SK-N-SH (cell line): ENCODE data around the gene RPL13. TPM values are rescaled to one million over a fixed set of nuclear protein-coding genes. Genes with fewer than 3 reads are reported as not detected.

Source experiments
- CTCF ChIA-PET: fragments of 300-600, 350-600 bp; formaldehyde crosslinking; extraction: SDS; loops from one replicate; lab custom pipeline; 2021; lab: Yijun Ruan, JAX
- POLR2A ChIA-PET: fragments of 350-600 bp; sonication (Branson Sonifier 250); formaldehyde crosslinking; extraction: SDS; loops from one replicate; lab custom pipeline; 2020; ENCODE audit warnings: antibody characterized with exemption, inconsistent platforms; lab: Yijun Ruan, JAX
- DNase-seq: peaks from one replicate; pipeline ENCODE4 v3.0.0; 2012
- H2AFZ ChIP-seq: fragments of 200-600 bp; sonication (generic); 2 replicates; pipeline ENCODE4 v1.8.1; 2016; ENCODE audit warnings: antibody characterized with exemption, mild to moderate bottlenecking, low read depth
- H3F3A ChIP-seq: fragments of 200-600 bp; sonication (generic); replicated peaks from 2 replicates; pipeline ENCODE3; 2016; ENCODE audit warnings: antibody characterized with exemption, mild to moderate bottlenecking; ENCODE audit not compliant: insufficient read depth
- H3K27ac ChIP-seq, 2 experiments: fragments of 200-500 bp in 1 of 2; fragments of 200-600 bp in 1 of 2; sonication (Bioruptor generic) in 1 of 2; sonication (generic), shearing (Covaris generic) in 1 of 2; 2 replicates each; pipeline versions ENCODE4 v1.5.1 to v1.6.1; 2014 to 2016; ENCODE audit warnings: low read depth in 2 of 2, inconsistent platforms in 1 of 2, low read length in 1 of 2, mild to moderate bottlenecking in 1 of 2, mixed read lengths in 1 of 2
- H3K27me3 ChIP-seq: fragments of 200-600 bp; sonication (generic), shearing (Covaris generic); 2 replicates; pipeline ENCODE4 v1.6.1; 2016; ENCODE audit warnings: mixed run types; ENCODE audit not compliant: insufficient read depth
- H3K36me3 ChIP-seq, 2 experiments: fragments of 200-500 bp in 1 of 2; fragments of 200-600 bp in 1 of 2; sonication (Bioruptor generic) in 1 of 2; sonication (generic) in 1 of 2; replicated peaks in 1 of 2; 2 replicates each; pipeline versions ENCODE3 to v1.5.1; 2014 to 2016; ENCODE audit warnings: low read length in 1 of 2, mild to moderate bottlenecking in 1 of 2; ENCODE audit not compliant: insufficient read depth in 2 of 2, control insufficient read depth in 1 of 2
- H3K4me1 ChIP-seq, 2 experiments: fragments of 200-500 bp in 1 of 2; fragments of 200-600 bp in 1 of 2; sonication (Bioruptor generic) in 1 of 2; sonication (generic), shearing (Covaris generic) in 1 of 2; 2 replicates each; pipeline versions ENCODE4 v1.5.1 to v1.6.1; 2014 to 2016; ENCODE audit warnings: low read depth in 1 of 2, low read length in 1 of 2, mixed run types in 1 of 2; ENCODE audit not compliant: insufficient read depth in 2 of 2, control insufficient read depth in 1 of 2
- H3K4me2 ChIP-seq: fragments of 200-600 bp; sonication (generic), shearing (Covaris generic); 2 replicates; pipeline ENCODE4 v1.6.1; 2017; ENCODE audit warnings: mixed run types
- H3K4me3 ChIP-seq, 2 experiments: fragments of 200-500 bp in 1 of 2; fragments of 200-600 bp in 1 of 2; sonication (Bioruptor generic) in 1 of 2; sonication (generic), shearing (Covaris generic) in 1 of 2; 2 replicates each; pipeline versions ENCODE4 v1.5.1 to v1.8.1; 2014 to 2016; ENCODE audit warnings: low read depth in 2 of 2, inconsistent platforms in 1 of 2, low read length in 1 of 2, mild to moderate bottlenecking in 1 of 2, mixed read lengths in 1 of 2, moderate library complexity in 1 of 2
- H3K79me2 ChIP-seq: fragments of 200-600 bp; sonication (generic); 2 replicates; pipeline ENCODE4 v1.8.1; 2017; ENCODE audit warnings: mild to moderate bottlenecking; ENCODE audit not compliant: insufficient read depth
- H3K9ac ChIP-seq: fragments of 200-600 bp; sonication (generic); 2 replicates; pipeline ENCODE4 v1.6.1; 2017; ENCODE audit warnings: mixed run types
- H3K9me2 ChIP-seq: fragments of 200-600 bp; sonication (generic); 2 replicates; pipeline ENCODE4 v1.6.1; 2017; ENCODE audit warnings: mixed run types
- H3K9me3 ChIP-seq: fragments of 200-600 bp; sonication (generic); 2 replicates; pipeline ENCODE4 v1.6.1; 2017; ENCODE audit warnings: mixed run types, mild to moderate bottlenecking, moderate library complexity
- H4K20me1 ChIP-seq: fragments of 200-600 bp; sonication (generic); 2 replicates; pipeline ENCODE4 v1.6.1; 2017; ENCODE audit warnings: mild to moderate bottlenecking, mixed run types; ENCODE audit not compliant: insufficient read depth
- CHD2 ChIP-seq: fragments of 150-350 bp; IDR thresholded peaks from 2 replicates; pipeline ENCODE4 v1.6.1; 2018; ENCODE audit warnings: low read length; ENCODE audit not compliant: partially characterized antibody
- ELF1 ChIP-seq: IDR thresholded peaks from 2 replicates; pipeline ENCODE4 v1.4.0; 2012
- EZH2phosphoT487 ChIP-seq: fragments of 200-600 bp; sonication (generic); IDR thresholded peaks from 2 replicates; pipeline ENCODE4 v1.6.1; 2017; ENCODE audit warnings: low read depth, mixed run types, mild to moderate bottlenecking, antibody characterized with exemption, moderate library complexity, borderline replicate concordance
- FOSL2 ChIP-seq: IDR thresholded peaks from 2 replicates; pipeline ENCODE4 v1.4.0; 2012; ENCODE audit warnings: low read depth, mild to moderate bottlenecking, moderate library complexity, borderline replicate concordance
- FOXJ3 ChIP-seq: sonication (generic); formaldehyde crosslinking; IDR thresholded peaks from 2 replicates; pipeline ENCODE4 v1.5.1; 2020; ENCODE audit warnings: mild to moderate bottlenecking, missing genetic modification reagents
- FOXM1 ChIP-seq: IDR thresholded peaks from 2 replicates; pipeline ENCODE4 v1.4.0; 2012; ENCODE audit warnings: low read depth, mild to moderate bottlenecking
- JUND ChIP-seq: IDR thresholded peaks from 2 replicates; pipeline ENCODE4 v1.4.0; 2012
- NRF1 ChIP-seq: IDR thresholded peaks from 2 replicates; pipeline ENCODE4 v1.6.1; 2012; ENCODE audit warnings: low read depth, mild to moderate bottlenecking, low read length
- RAD21 ChIP-seq: IDR thresholded peaks from 2 replicates; pipeline ENCODE4 v1.6.1; 2012; ENCODE audit warnings: mild to moderate bottlenecking, low read length
- RCOR1 ChIP-seq: fragments of 150-350 bp; IDR thresholded peaks from 2 replicates; pipeline ENCODE4 v1.6.1; 2017; ENCODE audit warnings: antibody characterized with exemption, low read length
- RFX5 ChIP-seq: IDR thresholded peaks from 2 replicates; pipeline ENCODE4 v1.6.1; 2012; ENCODE audit warnings: mild to moderate bottlenecking, improper control_type of control experiment, low read length
- RXRA ChIP-seq: IDR thresholded peaks from 2 replicates; pipeline ENCODE4 v1.4.0; 2012; ENCODE audit warnings: low read depth, mild to moderate bottlenecking, borderline replicate concordance
- SIN3A ChIP-seq: IDR thresholded peaks from 2 replicates; pipeline ENCODE4 v1.6.1; 2012; ENCODE audit warnings: low read depth, mild to moderate bottlenecking, low read length, moderate library complexity, borderline replicate concordance
- TCF12 ChIP-seq: IDR thresholded peaks from 2 replicates; pipeline ENCODE4 v1.4.0; 2012
- WGBS: methylation state at CpG from one replicate; pipeline ENCODE4 v1.1.6; 2017; ENCODE audit warnings: low lambda C conversion rate; 5-methylcytosine and 5-hydroxymethylcytosine counted together
- polyA plus RNA-seq, 3 experiments: library from polyadenylated mRNA; depleted of rRNA; stranded (reverse); fragments of >200 nt; gene quantifications; 2 replicates each; pipeline ENCODE4 v1.2.3, GENCODE V29; 2012
- TF ChIP-seq, protein P1 (sequence below): IDR thresholded peaks from 2 replicates; pipeline ENCODE4 v1.4.0; 2012; ENCODE audit warnings: low read depth, borderline replicate concordance
- TF ChIP-seq, protein P2 (sequence below): fragments of 150-350 bp; IDR thresholded peaks from 2 replicates; pipeline ENCODE4 v1.6.1; 2017; ENCODE audit warnings: antibody characterized with exemption, low read length, low read depth, borderline replicate concordance
- TF ChIP-seq, protein P3 (sequence below): IDR thresholded peaks from 2 replicates; pipeline ENCODE4 v1.4.0; 2012; ENCODE audit warnings: low read depth
- TF ChIP-seq, protein P4 (sequence below): fragments of 200-600 bp; sonication (generic); IDR thresholded peaks from 2 replicates; pipeline ENCODE4 v1.6.1; 2017; ENCODE audit warnings: antibody characterized with exemption, mild to moderate bottlenecking, moderate library complexity
- TF ChIP-seq, protein P5 (sequence below): fragments of 150-350 bp; IDR thresholded peaks from 2 replicates; pipeline ENCODE4 v1.6.1; 2016; ENCODE audit warnings: mild to moderate bottlenecking, low read depth, low read length

The RPL13 gene
- polyA plus RNA-seq, 1 of the 3 experiments (the other 2 are of a cell fraction), result 4,635 TPM

DNA sequence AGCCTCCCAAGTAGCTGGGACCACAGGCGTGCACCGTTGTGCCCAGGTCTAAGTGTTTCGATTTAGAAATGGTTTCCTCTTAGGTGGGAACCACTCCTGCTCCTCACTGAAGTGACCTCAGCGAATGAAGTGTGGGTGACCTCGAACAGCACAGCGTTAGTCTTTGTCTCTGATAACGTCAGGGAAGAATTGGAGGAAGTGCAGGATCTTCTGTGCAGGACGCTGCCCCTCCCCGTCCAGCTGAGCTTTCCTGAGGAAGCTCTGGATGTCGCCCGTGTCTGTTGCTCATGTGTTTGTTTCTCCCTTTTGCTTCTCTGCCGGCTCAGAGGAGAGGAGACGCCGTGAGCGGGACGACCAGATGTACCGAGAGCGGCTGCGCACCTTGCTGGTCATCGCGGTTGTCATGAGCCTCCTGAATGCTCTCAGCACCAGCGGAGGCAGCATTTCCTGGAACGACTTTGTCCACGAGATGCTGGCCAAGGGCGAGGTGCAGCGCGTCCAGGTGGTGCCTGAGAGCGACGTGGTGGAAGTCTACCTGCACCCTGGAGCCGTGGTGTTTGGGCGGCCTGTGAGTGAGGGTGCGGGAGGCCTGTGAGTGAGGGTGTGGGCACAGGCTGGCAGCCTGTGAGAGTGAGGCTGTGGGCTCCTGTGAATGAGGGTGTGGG, 36.7 kb upstream of the RPL13 start:
- no peaks in the 10 kb centered on the region for H3K27me3 ChIP-seq
- POLR2A ChIA-PET, result no interaction called here
- peaks cover 4% of the 10 kb centered on the region for H3F3A ChIP-seq
- H3K4me2 ChIP-seq, result no peak overlapping the region
- TF ChIP-seq JUND (no peak), RCOR1 (no peak)
- TF ChIP-seq, all 33 proteins: peak for 0
- Histone ChIP-seq H3K4me1 (no peaks in the 10 kb centered on the region), H3K9me2 (no peaks in the 10 kb centered on the region), H3K4me3 (no peak overlapping the region), H4K20me1 (peaks cover 44% of the 10 kb centered on the region; the same call in 1 of the 2 replicates), H3K9ac (no peak overlapping the region), H3K36me3 (peaks cover 38 to 57% of the 10 kb centered on the region in 2 experiments), H3K9me3 (no peaks in the 10 kb centered on the region), H3K27ac (no peak overlapping the region), H2AFZ (no peak overlapping the region), H3K79me2 (peaks cover 50% of the 10 kb centered on the region)
- no peak for DNase-seq
- CTCF ChIA-PET, result no interaction called here
- 97% methylated on average over 32 of the region's 32 CpGs for WGBS

DNA sequence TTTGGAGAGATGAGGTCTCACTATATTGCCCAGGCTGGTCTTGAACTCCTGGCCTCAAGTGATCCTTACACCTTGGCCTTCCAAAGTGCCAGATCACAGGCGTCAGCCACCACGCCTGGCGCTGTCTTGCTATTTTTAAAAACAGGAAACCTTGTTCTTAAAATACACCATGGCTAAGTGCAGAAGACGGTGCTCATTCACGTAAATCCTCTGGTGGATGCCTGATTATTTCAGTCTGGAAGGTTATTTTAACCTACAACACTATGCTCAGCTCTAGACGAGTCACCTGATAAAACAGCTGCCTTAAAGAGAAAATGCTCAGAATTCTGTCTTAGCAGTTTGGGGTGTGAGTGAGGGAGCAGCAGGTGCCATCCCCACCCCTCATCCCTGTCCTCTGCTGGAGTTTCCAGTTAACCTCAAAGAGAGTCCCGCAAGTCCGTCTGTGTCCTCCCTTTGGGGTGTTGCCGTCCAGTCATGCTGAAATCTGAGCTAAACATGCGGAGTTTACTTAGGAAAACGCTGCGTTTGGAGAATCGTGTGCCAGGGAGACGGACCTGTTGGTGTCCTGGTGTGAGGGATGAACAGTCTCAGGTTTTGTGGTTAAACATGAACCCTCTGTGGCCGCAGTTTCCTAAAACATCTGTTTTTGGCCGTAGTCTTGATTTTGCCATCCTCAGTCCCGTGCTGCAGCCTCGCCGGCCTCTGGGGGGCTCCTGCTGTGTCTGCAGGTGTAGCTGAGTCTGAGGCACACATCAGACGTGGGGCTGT, 35.2 kb upstream of the RPL13 start:
- no peak for DNase-seq
- ChIA-PET POLR2A (no interaction called here), CTCF (interaction anchor here (0.7 to 1.7 kb wide), 2 partner anchors 32 to 827 kb away, joined by 3 to 5 read pairs; no protein-coding TSS in a partner anchor)
- Histone ChIP-seq H3K79me2 (peaks cover 35% of the 10 kb centered on the region), H3K27me3 (no peaks in the 10 kb centered on the region), H3K4me2 (no peak overlapping the region), H3K36me3 (peaks cover 39 to 62% of the 10 kb centered on the region in 2 experiments), H3K9ac (no peak overlapping the region), H4K20me1 (peaks cover 32% of the 10 kb centered on the region; the same call in 1 of the 2 replicates), H3K9me2 (no peaks in the 10 kb centered on the region), H3K27ac (no peak overlapping the region), H2AFZ (no peak overlapping the region), H3F3A (peaks cover 4% of the 10 kb centered on the region), H3K9me3 (no peaks in the 10 kb centered on the region), H3K4me3 (no peak overlapping the region), H3K4me1 (no peaks in the 10 kb centered on the region)
- TF ChIP-seq RXRA, result no peak
- TF ChIP-seq FOXM1, result no peak
- TF ChIP-seq CHD2, result no peak
- TF ChIP-seq EZH2phosphoT487, result no peak
- TF ChIP-seq, protein P1, sequence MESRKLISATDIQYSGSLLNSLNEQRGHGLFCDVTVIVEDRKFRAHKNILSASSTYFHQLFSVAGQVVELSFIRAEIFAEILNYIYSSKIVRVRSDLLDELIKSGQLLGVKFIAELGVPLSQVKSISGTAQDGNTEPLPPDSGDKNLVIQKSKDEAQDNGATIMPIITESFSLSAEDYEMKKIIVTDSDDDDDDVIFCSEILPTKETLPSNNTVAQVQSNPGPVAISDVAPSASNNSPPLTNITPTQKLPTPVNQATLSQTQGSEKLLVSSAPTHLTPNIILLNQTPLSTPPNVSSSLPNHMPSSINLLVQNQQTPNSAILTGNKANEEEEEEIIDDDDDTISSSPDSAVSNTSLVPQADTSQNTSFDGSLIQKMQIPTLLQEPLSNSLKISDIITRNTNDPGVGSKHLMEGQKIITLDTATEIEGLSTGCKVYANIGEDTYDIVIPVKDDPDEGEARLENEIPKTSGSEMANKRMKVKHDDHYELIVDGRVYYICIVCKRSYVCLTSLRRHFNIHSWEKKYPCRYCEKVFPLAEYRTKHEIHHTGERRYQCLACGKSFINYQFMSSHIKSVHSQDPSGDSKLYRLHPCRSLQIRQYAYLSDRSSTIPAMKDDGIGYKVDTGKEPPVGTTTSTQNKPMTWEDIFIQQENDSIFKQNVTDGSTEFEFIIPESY, result no peak
- no peak for TF ChIP-seq RFX5
- TF ChIP-seq SIN3A, result no peak
- no peak for TF ChIP-seq RAD21
- TF ChIP-seq ELF1, result no peak
- TF ChIP-seq, protein P2, sequence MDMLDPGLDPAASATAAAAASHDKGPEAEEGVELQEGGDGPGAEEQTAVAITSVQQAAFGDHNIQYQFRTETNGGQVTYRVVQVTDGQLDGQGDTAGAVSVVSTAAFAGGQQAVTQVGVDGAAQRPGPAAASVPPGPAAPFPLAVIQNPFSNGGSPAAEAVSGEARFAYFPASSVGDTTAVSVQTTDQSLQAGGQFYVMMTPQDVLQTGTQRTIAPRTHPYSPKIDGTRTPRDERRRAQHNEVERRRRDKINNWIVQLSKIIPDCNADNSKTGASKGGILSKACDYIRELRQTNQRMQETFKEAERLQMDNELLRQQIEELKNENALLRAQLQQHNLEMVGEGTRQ, result no peak
- no peak for TF ChIP-seq NRF1
- no peak for TF ChIP-seq FOSL2
- TF ChIP-seq, protein P3, sequence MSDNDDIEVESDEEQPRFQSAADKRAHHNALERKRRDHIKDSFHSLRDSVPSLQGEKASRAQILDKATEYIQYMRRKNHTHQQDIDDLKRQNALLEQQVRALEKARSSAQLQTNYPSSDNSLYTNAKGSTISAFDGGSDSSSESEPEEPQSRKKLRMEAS, result no peak
- TF ChIP-seq FOXJ3 (CRISPR knock-in tag), result no peak
- TF ChIP-seq, protein P4, sequence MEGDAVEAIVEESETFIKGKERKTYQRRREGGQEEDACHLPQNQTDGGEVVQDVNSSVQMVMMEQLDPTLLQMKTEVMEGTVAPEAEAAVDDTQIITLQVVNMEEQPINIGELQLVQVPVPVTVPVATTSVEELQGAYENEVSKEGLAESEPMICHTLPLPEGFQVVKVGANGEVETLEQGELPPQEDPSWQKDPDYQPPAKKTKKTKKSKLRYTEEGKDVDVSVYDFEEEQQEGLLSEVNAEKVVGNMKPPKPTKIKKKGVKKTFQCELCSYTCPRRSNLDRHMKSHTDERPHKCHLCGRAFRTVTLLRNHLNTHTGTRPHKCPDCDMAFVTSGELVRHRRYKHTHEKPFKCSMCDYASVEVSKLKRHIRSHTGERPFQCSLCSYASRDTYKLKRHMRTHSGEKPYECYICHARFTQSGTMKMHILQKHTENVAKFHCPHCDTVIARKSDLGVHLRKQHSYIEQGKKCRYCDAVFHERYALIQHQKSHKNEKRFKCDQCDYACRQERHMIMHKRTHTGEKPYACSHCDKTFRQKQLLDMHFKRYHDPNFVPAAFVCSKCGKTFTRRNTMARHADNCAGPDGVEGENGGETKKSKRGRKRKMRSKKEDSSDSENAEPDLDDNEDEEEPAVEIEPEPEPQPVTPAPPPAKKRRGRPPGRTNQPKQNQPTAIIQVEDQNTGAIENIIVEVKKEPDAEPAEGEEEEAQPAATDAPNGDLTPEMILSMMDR, result no peak
- TF ChIP-seq TCF12, result no peak
- no peak for TF ChIP-seq RCOR1
- TF ChIP-seq, protein P5, sequence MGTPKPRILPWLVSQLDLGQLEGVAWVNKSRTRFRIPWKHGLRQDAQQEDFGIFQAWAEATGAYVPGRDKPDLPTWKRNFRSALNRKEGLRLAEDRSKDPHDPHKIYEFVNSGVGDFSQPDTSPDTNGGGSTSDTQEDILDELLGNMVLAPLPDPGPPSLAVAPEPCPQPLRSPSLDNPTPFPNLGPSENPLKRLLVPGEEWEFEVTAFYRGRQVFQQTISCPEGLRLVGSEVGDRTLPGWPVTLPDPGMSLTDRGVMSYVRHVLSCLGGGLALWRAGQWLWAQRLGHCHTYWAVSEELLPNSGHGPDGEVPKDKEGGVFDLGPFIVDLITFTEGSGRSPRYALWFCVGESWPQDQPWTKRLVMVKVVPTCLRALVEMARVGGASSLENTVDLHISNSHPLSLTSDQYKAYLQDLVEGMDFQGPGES, result no peak
- WGBS, result 80% methylated on average over 18 of the region's 20 CpGs
